Lower leg skin (tissue), 4 donors: ENCODE measurements around the gene GTF2H4. TPM values are rescaled to one million over a fixed set of nuclear protein-coding genes. Genes with fewer than 3 reads are reported as not detected.
"Not testable (repeated sequence)": the region's sequence is repeated elsewhere in the genome, so short reads cannot be mapped to it uniquely, and the experiment has no call there.

Experiments used
- DNase-seq, 2 donors: peaks; one replicate each; pipeline ENCODE4 v3.0.0-alpha.2; 2019; ENCODE audit warnings: low spot score in 2 of 2
- H3K4me3 ChIP-seq: fragments of 200-600 bp; sonication (generic); 2 replicates; pipeline ENCODE4 v1.5.1; 2017; ENCODE audit warnings: mild to moderate bottlenecking, low read depth; ENCODE audit not compliant: poor library complexity, severe bottlenecking
- CTCF ChIP-seq, 3 donors: fragments of 450-650 bp; IDR thresholded peaks; one replicate each; pipeline ENCODE4 v1.5.1; 2016; ENCODE audit warnings: antibody characterized with exemption in 3 of 3, mild to moderate bottlenecking in 3 of 3, moderate library complexity in 2 of 3
- POLR2A ChIP-seq, 2 donors: fragments of 450-650 bp; IDR thresholded peaks; one replicate each; pipeline ENCODE4 v1.6.1; 2016 to 2017; ENCODE audit warnings: antibody characterized with exemption in 2 of 2, mild to moderate bottlenecking in 1 of 2, moderate library complexity in 1 of 2
- WGBS, 2 donors: methylation state at CpG; one replicate each; pipeline ENCODE4 v1.1.5; 2018; 5-methylcytosine and 5-hydroxymethylcytosine counted together
- intact Hi-C: fragments of 100-400 bp; cut with DNase I; formaldehyde crosslinking; loops from one replicate; pipeline ENCODE4 v1.15.0; 2023; ENCODE audit warnings: low total_unique reads
- total RNA-seq, 4 donors: library from RNA; depleted of rRNA; stranded (reverse); fragments of >200 nt; gene quantifications; one replicate each; pipeline ENCODE4 v1.1.0, GENCODE V29; 2016

GTF2H4 gene
- total RNA-seq, 4 donors from 2014 or later = 6.1 to 11.2 (median 9.4) TPM

GRCh38 chr6:30902709-30903108 is 5.3 kb upstream of the GTF2H4 start:
- intact Hi-C loops = no loop called here
- TF ChIP-seq CTCF (IDR thresholded peaks at IDR 0.05) = no peak
- no peak for TF ChIP-seq POLR2A (IDR thresholded peaks at IDR 0.05)
- no peak for DNase-seq
- 34 to 41% methylated on average over 5 of the region's 5 CpGs for WGBS, 2 donors
- no peak overlapping the region for H3K4me3 ChIP-seq

- TF ChIP-seq POLR2A (IDR thresholded peaks at IDR 0.05) (no peak), CTCF (IDR thresholded peaks at IDR 0.05) (no peak)
- H3K4me3 ChIP-seq = no peak overlapping the region
- DNase-seq = no peak
- WGBS, 2 donors = 74 to 94% methylated on average over 4 of the region's 4 CpGs
- intact Hi-C loops = no loop called here
These were observed 4.8 kb upstream of the GTF2H4 start for GRCh38 chr6:30903236-30903635.

- H3K4me3 ChIP-seq, DNase-seq, intact Hi-C loops: not testable (repeated sequence)
- 40 to 47% methylated on average over 14 to 16 of the region's 16 CpGs for WGBS, 2 donors
These were observed 683 bp upstream of the GTF2H4 start for GRCh38 chr6:30907290-30907757.

GRCh38 chr6:30908700-30909099 is 693 bp downstream of the GTF2H4 start:
- TF ChIP-seq CTCF (IDR thresholded peaks at IDR 0.05) (no peak), POLR2A (IDR thresholded peaks at IDR 0.05) (no peak)
- 16 to 23% methylated on average over 2 of the region's 2 CpGs for WGBS, 2 donors
- intact Hi-C loops = no loop called here
- DNase-seq = no peak
- peak overlapping the region; percentile 95 for H3K4me3 ChIP-seq

GRCh38 chr6:30910473-30910872 is 2.5 kb downstream of the GTF2H4 start:
- DNase-seq, H3K4me3 ChIP-seq, intact Hi-C loops: not testable (repeated sequence)
- 89 to 95% methylated on average over 10 to 12 of the region's 12 CpGs for WGBS, 2 donors

- intact Hi-C loops = no loop called here
- no peak for DNase-seq
- WGBS, 2 donors = 65 to 69% methylated on average over 8 of the region's 8 CpGs
- TF ChIP-seq CTCF (IDR thresholded peaks at IDR 0.05) (no peak), POLR2A (IDR thresholded peaks at IDR 0.05) (no peak)
- no peak overlapping the region for H3K4me3 ChIP-seq
These were observed 4.9 kb downstream of the GTF2H4 start for GRCh38 chr6:30912746-30913520.

GRCh38 chr6:30913721-30914075 is 5.7 kb downstream of the GTF2H4 start:
- no peak for DNase-seq
- intact Hi-C loops = no loop called here
- no peak overlapping the region for H3K4me3 ChIP-seq
- WGBS, 2 donors = 8 to 15% methylated on average over 11 to 13 of the region's 31 CpGs
- TF ChIP-seq CTCF (IDR thresholded peaks at IDR 0.05) (no peak), POLR2A (IDR thresholded peaks at IDR 0.05) (no peak)
